Midbrain (tissue), 1 donor: ENCODE results near the gene WIPF2.
"Not testable (repeated sequence)": the region's sequence is repeated elsewhere in the genome, so short reads cannot be mapped to it uniquely, and the experiment has no call there.

ENCODE experiments used
- DNase-seq: peaks from one replicate; lab custom pipeline; 2025; lab: John Stamatoyannopoulos, UW

Gene WIPF2

DNA sequence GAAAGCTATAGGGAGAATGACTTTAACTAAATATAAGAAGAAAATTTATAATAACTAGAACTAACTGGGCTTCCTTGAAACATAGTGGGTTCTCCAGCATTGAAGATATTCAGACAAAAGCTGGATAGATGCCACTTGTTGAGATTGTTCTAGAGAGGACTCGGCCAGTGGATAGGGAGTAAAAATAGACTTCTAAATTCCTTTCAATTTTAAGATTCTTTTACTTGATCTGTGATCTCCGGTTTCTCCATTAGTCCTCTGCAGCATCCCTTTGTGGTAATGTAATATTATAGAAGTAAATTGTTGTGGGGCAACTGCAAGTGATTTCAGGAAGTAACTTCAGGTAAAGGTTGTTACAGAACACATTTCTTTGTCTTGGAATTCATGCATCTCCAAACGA, 79.6 kb downstream of the WIPF2 start:
- DNase-seq: no peak

DNA sequence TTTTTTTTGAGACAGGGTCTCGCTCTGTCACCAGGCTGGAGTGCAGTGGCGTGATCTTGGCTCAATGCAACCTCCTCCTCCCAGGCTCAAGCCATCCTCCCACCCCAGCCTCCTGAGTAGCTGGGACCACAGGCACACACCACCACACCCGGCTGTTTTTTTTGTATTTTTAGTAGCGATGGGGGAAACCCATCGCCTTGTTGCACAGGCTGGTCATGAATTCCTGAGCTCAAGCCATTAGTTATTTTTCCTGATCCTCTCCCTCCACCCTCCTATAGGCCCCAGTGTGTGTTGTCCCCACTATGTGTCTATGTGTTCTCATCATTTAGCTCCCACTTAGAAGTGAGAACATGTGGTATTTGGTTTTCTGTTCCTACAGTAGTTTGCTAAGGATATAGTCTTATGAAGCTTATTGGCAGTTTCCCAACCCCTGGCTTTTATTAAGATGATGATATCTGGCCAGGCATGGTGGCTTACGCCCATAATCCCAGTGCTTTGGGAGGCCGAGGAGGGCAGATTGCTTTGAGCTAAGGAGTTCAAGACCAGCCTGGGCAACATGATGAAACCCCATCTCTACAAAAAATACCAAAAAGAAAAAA, 80.2 kb downstream of the WIPF2 start:
- not testable (repeated sequence) for DNase-seq

DNA sequence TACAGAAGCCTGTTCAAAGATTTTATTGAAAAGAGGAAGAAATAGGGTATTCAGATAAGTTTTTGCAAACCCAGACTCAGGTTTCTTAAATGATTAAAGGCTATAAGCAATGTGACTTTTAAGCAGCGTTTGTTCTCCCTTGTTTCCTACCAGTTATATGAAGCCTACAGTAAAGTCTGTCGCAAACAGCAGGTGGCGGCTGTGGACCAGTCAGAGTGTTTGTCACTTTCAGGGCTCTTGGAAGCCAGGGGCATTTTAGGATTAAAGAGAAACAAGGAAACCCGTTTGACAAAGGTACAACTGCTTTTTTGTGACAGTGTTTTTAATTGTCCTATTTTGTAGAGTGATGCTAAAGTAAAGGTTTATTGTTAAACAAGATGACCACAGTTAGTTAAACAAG, 82.2 kb downstream of the WIPF2 start:
- no peak for DNase-seq

DNA sequence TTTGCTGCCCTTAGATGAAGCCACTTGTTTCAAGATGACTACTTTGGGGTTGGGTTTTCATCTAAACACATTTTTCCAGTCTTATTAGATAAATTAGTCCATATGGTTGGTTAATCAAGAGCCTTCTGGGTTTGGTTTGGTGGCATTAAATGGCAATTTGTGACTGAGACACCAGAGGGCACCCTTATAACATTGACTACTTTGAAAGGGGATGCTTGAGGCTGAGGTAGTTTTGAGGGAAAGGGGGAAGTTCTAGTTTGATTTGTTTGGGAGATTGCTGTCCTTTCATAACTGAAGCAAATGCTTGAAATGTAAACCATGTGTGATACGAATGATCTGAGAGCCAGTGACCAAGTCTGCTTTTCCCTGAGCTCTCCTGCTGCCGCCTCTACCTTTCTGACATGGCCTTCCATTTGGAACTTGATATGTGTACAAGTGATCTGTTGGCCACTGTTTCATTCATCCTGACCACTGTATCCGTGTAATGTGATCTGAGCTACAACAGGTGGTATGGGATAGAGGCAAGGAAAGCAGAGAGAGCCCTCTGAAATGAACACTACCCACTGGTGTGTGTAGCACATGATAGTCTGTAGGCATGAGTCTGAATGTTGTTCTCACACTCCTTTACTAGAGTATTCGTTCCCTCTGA, 84.0 kb downstream of the WIPF2 start:
- DNase-seq: peak; percentile 70

DNA sequence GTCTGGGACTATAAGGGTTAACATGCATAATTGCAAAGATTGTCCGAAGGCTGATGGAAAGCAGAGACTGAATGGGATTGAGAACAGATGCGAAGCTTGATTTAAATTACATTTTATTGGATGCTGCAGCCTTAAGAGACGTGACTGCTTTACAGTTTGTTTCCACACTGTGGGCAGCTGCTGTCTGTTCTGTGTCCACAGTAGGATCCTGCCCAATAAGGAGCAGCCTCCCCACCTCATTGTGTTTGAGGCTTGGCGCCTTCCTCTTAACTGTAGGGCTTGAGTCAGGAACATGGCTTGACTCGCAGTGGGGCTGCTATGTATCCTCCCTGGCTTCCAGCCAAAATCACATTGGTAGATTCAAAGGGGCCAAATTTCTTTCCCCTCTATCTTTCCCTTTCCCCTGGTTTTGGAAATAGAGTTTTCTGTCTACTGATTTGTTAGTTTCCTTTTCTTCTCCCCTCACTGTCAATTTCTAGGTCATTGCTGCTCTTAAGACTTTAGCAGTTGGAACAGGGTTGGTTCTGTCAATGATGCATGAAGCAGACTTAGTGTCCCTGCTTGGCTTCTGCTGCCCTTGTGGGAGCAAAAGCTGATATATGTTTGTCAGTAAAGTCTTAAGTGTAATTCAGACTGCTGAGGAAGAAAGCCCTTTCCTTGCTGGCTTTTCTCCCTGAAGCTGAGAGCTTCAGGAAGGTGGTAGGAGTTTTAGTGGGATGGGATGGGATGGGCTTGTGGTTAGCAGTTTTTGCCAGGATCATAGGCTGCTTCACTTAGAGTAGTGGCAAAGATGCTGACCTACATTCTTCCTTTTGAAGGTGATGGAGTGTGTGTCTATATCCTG, 84.8 kb downstream of the WIPF2 start:
- no peak for DNase-seq

DNA sequence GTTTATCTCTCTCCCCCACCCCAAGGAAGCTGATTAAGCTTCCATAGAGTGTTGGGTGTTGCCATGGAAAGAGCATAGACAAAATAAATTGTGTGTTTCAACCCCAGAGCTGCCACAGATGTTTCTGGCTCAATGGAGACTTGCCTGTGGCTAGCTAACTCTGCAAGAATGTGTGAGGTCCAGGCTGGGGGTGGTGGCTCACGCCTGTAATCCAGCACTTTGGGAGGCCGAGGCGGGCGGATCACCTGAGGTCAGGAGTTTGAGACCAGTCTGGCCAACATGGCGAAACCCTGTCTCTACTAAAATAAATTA, 85.4 kb downstream of the WIPF2 start:
- not testable (repeated sequence) for DNase-seq

DNA sequence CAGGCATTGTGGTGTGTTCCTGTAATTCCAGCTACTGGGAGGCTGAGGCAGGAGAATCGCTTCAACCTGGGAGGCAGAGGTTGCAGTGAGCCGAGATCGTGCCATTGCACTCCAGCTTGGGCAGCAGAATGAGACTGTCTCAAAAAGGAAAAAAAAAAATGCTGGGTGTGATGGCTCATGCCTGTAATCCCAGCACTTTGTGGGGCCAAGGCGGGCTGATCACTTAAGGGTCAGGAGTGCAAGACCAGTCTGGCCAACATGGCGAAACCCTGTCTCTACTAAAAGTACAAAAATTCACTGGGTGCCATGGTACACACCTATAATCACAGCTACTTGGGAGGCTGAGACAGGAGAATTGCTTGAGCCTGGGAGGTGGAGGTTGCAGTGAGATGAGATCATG, 85.8 kb downstream of the WIPF2 start:
- DNase-seq: not testable (repeated sequence)

DNA sequence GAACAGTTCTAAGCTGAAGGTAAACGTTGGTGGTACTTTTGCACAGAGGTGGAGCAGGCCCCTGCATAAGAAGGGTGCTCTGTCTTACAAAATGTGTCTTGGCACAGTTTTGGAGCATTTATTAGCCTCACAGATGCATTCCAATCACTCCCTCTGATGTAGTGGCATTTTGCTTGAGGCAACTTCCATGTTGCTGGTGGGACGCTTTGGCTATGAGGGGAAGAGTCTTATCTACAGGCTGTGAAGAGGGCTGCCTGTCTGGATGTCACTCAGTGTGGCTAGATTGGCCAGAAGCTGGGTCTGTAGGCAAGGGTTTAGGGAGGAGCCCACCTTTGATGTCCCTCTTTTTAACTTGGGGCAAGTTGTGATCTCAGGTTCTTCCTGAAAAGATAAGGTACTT, 87.3 kb downstream of the WIPF2 start:
- DNase-seq: no peak

DNA sequence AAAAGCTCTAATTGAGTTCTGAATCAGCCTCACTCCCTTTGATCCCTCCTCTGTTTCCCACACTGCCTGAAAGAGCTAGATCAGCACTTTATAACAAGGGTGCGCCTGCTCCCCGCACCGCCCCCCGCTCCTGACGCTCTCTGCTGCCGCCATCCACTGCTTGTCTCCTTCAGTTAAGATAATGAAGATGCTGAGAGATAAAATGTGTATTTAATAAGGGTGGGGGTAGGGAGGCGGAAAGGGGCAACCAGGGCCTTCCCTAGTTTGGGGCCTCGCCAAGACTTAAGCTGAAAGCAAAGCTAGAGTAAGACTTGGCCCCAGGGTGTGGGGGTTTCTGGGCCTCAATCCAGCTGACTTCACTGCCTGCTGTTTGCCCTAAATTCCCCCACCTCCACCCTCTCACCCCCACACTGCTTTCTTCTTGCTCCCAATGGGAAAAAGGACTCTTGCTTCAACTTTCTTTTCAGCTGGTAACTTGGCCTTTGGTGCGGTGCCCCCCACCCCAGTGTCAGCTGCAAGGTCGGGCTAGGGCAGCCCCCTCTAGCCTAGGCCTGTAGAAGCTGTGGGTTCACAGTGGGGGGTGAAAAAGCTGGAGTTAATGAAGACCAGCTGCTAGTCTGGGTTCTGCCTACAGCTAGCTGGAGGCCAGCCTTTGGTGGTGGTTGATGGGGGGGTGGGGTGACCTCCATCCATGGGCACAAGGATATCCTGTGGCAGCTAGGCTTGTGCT, 88.1 kb downstream of the WIPF2 start:
- no peak for DNase-seq

DNA sequence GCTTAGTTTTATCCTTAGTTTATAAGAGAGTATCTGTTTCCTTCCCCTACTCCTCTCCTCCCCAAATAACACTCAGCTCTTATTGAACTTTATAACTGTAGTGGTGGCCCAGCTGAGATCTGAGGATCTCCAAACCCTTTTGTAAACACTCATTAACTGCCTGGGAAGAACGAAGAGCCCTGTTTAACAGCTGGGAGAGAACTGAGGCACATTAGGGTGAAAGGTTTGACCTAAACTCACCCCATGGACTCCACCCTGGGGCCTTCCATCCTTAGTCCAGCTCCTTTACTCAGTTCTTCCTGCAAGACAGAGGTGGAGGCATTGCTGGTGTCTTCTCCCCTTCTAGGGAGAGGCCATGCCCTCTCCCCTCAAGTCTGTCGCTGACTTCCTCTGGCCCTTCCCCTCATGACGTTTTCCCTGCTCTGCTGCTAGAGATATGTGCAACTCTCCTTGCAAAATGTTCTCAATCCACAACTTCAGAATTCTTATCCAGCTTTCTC, 88.7 kb downstream of the WIPF2 start:
- DNase-seq: no peak

DNA sequence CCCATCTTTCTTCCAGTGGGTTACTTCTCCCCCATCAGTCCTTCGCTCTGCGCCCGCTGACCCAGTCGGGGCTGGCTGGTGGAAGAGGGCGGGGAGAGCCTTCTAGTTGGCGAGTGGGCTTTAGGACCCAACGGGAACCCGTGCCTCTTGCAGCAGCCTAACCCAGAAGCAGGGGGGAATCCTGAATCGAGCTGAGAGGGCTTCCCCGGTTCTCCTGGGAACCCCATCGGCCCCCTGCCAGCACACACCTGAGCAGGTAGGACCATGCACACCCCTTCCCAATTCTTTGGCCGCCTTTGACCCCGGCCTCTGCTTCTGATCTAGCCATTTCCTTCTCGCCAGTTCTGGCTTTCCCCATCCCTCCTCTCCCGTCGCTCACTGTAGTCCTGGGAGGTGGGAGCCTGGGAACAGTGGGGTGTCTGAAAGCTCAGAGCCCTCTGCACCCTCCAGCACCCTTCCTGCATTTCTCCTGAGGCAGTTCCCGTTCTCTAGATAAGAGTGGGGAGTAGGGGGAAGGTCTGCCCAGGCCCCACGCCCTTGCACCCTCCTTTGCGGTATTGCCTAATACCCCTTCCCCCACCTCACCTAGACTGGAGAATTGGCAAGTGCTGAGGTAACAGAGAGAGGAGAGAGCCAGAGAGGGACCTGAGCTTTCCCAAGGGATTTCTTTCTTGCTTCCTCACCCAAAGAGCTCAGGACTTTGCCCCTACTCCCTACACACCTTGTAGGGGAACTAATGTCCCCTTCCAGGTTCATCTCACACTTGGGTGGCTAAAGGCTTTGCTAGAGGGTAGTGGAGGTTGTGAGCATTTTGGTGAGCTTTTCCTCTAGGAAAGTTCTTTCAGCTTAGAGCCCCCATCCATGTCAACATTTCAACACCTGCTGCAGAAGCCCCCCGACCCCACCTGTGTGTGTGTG, 90.2 kb downstream of the WIPF2 start, which contains the start of gene RARA:
TSS of gene RARA (plus strand) at position 150 of the 918 bp plus-strand sequence. CDS start 22,039 bp downstream, outside the sequence.
- no peak for DNase-seq

DNA sequence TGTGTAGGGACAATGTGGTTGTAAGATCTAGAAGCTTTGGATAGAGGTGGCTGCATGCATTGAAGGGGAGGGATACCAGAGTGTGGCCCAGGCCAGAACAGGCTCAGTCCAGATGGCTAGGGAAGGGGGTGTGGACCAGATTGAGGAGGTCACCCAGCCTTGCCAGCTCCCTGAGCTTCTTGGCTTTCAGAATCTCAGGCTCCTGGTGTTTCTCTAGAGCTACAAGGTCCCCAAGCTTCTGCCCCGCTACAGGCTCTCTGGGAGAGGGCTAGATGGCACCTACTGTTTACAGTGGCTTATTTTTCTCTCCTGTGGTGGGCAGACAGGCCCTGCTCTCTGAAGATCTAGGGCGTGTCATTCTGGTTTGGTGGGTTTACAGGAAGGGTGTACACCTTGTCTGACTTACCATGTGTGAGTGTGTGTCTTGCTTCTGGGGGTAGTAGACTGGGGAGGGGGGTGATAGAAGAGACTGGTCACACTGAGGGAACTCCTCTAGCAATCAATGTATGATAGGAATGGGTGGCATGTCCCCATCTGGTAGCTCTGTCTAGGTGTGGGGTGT, 90.9 kb downstream of the WIPF2 start:
- no peak for DNase-seq

DNA sequence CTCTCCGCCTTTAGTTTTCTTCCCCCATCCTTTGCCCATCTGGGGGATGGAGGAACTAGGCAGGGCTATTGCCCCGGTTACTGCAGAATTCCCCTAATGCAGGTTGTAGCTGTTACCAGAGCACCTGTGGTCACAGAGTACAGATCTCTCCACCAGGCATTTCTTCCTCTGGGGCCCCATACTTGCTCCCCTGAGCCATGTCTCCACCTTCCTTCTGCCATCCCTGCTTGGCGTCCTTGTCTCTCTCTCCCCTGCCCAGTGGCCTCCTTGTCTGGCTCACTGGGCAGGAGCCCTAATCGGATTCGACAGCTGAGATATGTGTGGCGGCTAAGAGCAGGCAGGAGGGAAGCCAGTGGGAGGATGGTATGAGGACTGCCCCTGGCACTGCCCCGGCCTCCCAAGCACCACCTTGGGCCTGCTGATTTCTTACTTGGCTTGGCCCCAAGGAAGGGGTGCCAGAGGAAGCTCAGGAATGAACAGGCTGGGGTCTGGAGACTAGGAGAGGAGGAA, 91.8 kb downstream of the WIPF2 start:
- DNase-seq: no peak

DNA sequence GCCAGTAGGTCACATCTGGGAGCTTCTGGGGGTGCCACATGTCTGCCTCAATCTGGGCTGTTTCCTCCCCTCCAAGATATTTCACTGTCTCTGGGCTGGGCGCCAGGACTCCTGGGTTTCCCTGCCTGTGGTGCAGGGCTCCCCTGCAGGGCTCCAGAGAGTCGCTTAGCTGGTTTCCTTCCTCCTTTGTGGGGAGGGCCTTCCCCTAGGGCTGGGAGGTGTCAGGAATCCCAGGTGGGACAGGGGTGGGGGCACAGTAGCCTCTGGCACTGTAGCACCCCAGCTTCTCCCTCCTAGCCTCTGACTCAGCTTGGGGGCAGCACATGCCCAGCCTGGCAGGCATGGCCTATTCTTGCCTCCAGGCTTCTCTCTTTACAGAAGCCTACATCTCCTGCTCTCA, 92.5 kb downstream of the WIPF2 start:
- no peak for DNase-seq

DNA sequence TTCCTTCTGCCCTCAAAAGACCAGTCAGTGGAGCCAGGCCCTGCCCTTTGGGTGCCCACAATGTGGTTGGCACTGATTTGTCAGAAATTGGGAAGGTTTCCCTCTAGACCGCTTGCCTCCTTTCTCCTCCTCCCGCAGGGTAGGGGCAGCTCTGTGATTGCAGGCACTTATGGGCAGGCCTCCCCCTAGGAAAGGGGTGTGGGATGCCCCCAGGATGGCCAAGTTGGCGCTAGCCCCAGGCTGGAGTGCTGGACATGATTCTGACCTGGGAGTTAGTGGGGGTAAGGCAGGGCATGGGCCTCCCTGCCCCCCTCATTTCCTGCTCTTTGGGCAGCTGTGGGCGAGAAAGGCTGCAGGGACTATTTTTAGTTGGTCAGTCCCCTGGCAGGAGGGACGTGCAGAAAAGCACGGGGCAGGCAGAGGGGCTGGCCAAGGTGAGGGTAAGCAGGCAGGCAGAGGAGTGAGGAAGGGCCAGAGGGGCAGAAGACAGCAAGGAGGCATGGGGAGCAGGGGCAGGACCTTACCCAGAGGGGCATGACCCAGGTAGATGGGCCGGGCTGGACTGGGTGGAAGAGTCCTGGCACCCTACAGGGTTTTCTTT, 93.1 kb downstream of the WIPF2 start:
- DNase-seq: peak; percentile 22

DNA sequence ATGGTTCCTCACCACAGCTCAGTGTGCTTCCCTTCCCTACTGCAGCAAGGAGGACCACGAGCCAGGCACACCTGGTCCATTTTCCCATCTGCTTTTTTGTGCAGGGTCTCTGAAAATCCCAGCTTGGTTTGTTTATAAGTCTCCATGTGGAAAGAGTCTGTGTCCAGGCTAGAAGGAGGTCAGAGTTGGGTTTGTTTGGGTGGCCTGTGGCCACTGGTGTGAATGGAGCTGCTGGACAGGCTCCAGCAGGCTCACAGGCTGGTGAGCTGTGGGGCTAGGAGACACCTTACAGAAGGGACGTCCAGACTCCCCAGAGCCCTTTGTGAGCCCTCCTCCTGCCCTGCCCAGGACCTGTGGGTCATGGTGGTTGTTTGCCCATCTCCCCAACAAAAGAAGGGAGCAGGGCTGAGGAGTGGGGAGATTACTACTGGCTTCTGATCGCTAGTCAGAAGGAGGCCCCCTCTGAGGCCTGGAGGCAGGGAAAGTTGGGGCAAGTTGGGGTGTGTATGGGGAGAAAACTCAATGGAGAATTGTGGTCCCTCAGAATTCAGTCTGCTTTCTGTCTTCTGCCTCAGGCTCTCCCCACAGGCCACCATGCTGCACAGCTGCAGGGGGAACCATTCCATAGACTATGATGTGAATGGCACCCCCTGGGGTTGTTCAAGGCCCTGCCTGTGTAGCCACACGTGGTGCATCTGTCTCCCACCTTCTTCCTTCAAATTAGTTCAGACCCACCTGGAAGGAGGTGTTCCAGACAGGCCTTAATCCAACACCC, 94.0 kb downstream of the WIPF2 start:
- no peak for DNase-seq

DNA sequence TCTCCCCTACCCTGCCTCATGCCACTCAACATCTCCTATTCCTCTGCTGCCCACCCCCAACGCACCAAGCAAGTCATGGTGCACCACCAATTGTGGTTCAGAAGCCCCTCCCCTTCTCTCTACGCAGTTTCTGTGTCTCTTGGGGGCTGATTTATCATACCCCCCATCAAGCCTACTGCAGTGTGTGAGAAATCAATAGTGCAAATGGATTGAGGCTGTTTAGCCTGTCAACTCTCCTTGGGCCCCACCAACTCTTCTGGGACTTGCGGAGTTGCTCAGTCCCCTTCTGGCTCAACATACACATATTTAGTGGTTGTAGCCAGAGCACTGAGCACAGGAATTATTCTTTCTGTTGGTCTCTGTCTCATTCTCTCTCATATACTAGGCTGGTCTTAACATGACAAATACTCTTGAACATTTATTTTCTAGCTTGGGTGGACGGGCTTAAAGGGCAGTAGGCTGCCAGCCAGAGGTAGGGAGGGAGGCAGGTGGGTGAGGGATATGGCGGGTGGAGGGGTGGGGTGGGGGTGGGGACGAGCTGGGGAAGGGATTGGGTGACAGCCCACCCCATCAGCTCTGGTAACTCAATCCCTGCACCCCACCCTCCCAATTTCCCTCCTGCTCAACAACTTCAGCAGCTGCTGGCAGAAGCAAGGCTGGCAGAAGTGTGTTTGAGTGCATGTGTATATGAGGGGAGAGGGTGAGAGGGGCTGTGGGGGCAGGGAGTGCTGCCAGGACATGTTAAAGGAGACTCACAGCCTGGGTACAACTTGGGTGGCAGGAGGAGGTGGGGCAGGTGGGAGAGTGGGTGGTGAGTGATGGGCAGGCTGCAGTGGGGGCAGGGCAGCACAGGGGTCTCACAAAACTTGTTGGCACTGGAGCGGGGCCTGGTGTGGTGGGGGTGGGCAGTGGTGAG, 94.8 kb downstream of the WIPF2 start:
- DNase-seq: no peak

DNA sequence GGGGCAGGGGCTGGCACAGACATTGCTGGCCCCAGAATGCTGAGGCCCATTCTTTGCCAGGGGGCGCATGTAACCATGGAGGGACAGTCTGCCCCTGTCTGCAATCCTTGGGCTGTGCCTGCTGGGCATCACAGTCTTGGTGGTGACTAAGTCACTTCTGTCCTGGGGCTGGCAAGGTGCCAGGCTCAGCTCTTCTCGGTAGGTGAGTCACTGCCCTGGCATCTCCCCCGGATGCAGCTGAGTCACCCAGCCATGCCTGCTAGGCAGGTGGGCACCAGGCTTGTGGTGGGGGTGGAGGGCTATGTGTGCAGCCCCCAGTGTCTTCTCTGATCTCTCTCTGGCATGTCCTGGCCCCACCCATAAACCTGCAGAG, 95.5 kb downstream of the WIPF2 start:
- DNase-seq: no peak
